ENCODE measurements around the gene DTNBP1.

- TF ChIP-seq POLR2AphosphoS5 (IDR thresholded peaks at IDR 0.05; ENCODE audit: insufficient read depth in 1 of 2, low read depth in 1 of 2) (no peak), POLR2A (IDR thresholded peaks at IDR 0.05) (no peak)
- TF ChIP-seq, protein P1, sequence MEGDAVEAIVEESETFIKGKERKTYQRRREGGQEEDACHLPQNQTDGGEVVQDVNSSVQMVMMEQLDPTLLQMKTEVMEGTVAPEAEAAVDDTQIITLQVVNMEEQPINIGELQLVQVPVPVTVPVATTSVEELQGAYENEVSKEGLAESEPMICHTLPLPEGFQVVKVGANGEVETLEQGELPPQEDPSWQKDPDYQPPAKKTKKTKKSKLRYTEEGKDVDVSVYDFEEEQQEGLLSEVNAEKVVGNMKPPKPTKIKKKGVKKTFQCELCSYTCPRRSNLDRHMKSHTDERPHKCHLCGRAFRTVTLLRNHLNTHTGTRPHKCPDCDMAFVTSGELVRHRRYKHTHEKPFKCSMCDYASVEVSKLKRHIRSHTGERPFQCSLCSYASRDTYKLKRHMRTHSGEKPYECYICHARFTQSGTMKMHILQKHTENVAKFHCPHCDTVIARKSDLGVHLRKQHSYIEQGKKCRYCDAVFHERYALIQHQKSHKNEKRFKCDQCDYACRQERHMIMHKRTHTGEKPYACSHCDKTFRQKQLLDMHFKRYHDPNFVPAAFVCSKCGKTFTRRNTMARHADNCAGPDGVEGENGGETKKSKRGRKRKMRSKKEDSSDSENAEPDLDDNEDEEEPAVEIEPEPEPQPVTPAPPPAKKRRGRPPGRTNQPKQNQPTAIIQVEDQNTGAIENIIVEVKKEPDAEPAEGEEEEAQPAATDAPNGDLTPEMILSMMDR (IDR thresholded peaks at IDR 0.05): no peak
Measured at GRCh38 chr6:15522427-15522826, 140.4 kb downstream of the DTNBP1 start.

All from vagina (tissue), 2 donors.